Activated CD8-positive, alpha-beta memory T cell treated with anti-CD3 and anti-CD28 coated beads for 36 hours (primary cell): ENCODE data around the gene GOLGA6C. TPM values are rescaled to one million over a fixed set of nuclear protein-coding genes. Genes with fewer than 3 reads are reported as not detected.
"Not testable (repeated sequence)": the region's sequence is repeated elsewhere in the genome, so short reads cannot be mapped to it uniquely, and the experiment has no call there.

Source experiments
- CTCF ChIA-PET: fragments of 350-600 bp; sonication (Branson Sonifier 250); formaldehyde crosslinking; loops from one replicate; lab custom pipeline; 2021; ENCODE audit warnings: antibody characterized with exemption; lab: Charles Lee
- POLR2A ChIA-PET: fragments of 350-600 bp; sonication (Branson Sonifier 250); formaldehyde crosslinking; loops from one replicate; lab custom pipeline; 2021; ENCODE audit warnings: antibody characterized with exemption; lab: Charles Lee
- total RNA-seq, 2 experiments: library from RNA; stranded (reverse); gene quantifications; one replicate each; pipeline ENCODE4 v1.2.3, GENCODE V29; 2021

Gene GOLGA6C
- total RNA-seq, 2 experiments from 2014 or later = not detected

GRCh38 chr15:75245741-75246140, 12.4 kb upstream of the GOLGA6C start:
- POLR2A ChIA-PET = not testable (repeated sequence)
- CTCF ChIA-PET = interaction anchor here (0.6 kb wide), 1 partner anchor 435 kb away, joined by 3 read pairs; no protein-coding TSS in a partner anchor

- CTCF ChIA-PET, POLR2A ChIA-PET: not testable (repeated sequence)
These were observed 9.1 kb upstream of the GOLGA6C start for GRCh38 chr15:75248991-75249390.

- CTCF ChIA-PET = no interaction called here
These were observed 8.4 kb upstream of the GOLGA6C start for GRCh38 chr15:75249726-75250125.

GRCh38 chr15:75251343-75251742, 6.8 kb upstream of the GOLGA6C start:
- CTCF ChIA-PET, POLR2A ChIA-PET: not testable (repeated sequence)

More at GRCh38 chr15:75249726-75250125, 8.4 kb upstream of the GOLGA6C start:
- POLR2A ChIA-PET = no interaction called here

- POLR2A ChIA-PET, CTCF ChIA-PET: not testable (repeated sequence)
These were observed 5.8 kb upstream of the GOLGA6C start for GRCh38 chr15:75252285-75252684.

- POLR2A ChIA-PET, CTCF ChIA-PET: not testable (repeated sequence)
These were observed 648 bp downstream of the GOLGA6C start for GRCh38 chr15:75258620-75259343.

- CTCF ChIA-PET, POLR2A ChIA-PET: not testable (repeated sequence)
These were observed 1.7 kb downstream of the GOLGA6C start for GRCh38 chr15:75259873-75260272.

GRCh38 chr15:75273751-75274359, 15.7 kb downstream of the GOLGA6C start:
- CTCF ChIA-PET, POLR2A ChIA-PET: not testable (repeated sequence)

GRCh38 chr15:75274509-75275107, 16.5 kb downstream of the GOLGA6C start:
- CTCF ChIA-PET = interaction anchor here (0.8 kb wide), 1 partner anchor 35 kb away, joined by 3 read pairs; no protein-coding TSS in a partner anchor
- POLR2A ChIA-PET = not testable (repeated sequence)

- POLR2A ChIA-PET, CTCF ChIA-PET: not testable (repeated sequence)
These were observed 17.5 kb downstream of the GOLGA6C start for GRCh38 chr15:75275617-75276016.

GRCh38 chr15:75278497-75278896, 20.4 kb downstream of the GOLGA6C start:
- CTCF ChIA-PET = not testable (repeated sequence)

GRCh38 chr15:75282572-75282971, 24.4 kb downstream of the GOLGA6C start, which contains the start of gene GOLGA6D:
TSS of gene GOLGA6D (plus strand) at chr15:75282835. CDS start at chr15:75282876, 41 bp downstream.
- CTCF ChIA-PET, POLR2A ChIA-PET: not testable (repeated sequence)

More at GRCh38 chr15:75278497-75278896, 20.4 kb downstream of the GOLGA6C start:
- POLR2A ChIA-PET = not testable (repeated sequence)

- POLR2A ChIA-PET, CTCF ChIA-PET: not testable (repeated sequence)
These were observed 26.0 kb downstream of the GOLGA6C start for GRCh38 chr15:75284152-75284551.

GRCh38 chr15:75293660-75294059, 35.5 kb downstream of the GOLGA6C start:
- POLR2A ChIA-PET, CTCF ChIA-PET: not testable (repeated sequence)

GRCh38 chr15:75298541-75299310, 40.6 kb downstream of the GOLGA6C start:
- POLR2A ChIA-PET = not testable (repeated sequence)
- CTCF ChIA-PET = interaction anchor here (0.6 kb wide), 1 partner anchor 157 kb away, joined by 3 read pairs; no protein-coding TSS in a partner anchor

GRCh38 chr15:75299311-75299688, 41.2 kb downstream of the GOLGA6C start:
- POLR2A ChIA-PET = not testable (repeated sequence)

GRCh38 chr15:75300026-75300425, 41.9 kb downstream of the GOLGA6C start:
- POLR2A ChIA-PET, CTCF ChIA-PET: not testable (repeated sequence)

More at GRCh38 chr15:75299311-75299688, 41.2 kb downstream of the GOLGA6C start:
- CTCF ChIA-PET = not testable (repeated sequence)

GRCh38 chr15:75302318-75302717, 44.2 kb downstream of the GOLGA6C start:
- ChIA-PET CTCF (no interaction called here), POLR2A (no interaction called here)

- CTCF ChIA-PET, POLR2A ChIA-PET: not testable (repeated sequence)
These were observed 44.6 kb downstream of the GOLGA6C start for GRCh38 chr15:75302753-75303152.
